NK-92 (cell line): ENCODE data around the gene PHYHIPL.

Experiments
- DNase-seq: peaks from one replicate; lab custom pipeline; 2025; ENCODE audit not compliant: unreplicated experiment; lab: John Stamatoyannopoulos, UW

The PHYHIPL gene

GRCh38 chr10:59289853-59290252, 113.4 kb downstream of the PHYHIPL start:
- DNase-seq: no peak

GRCh38 chr10:59290448-59290847, 114.0 kb downstream of the PHYHIPL start:
- no peak for DNase-seq
